Ureter (tissue), 1 donor: Measurements from ENCODE around the gene LDB2. TPM values are rescaled to one million over a fixed set of nuclear protein-coding genes. Genes with fewer than 3 reads are reported as not detected.

Source experiments
- DNase-seq: peaks from one replicate; pipeline ENCODE4 v3.0.0-alpha.2; 2020; ENCODE audit warnings: low spot score
- total RNA-seq: library from RNA; stranded (reverse); gene quantifications from one replicate; pipeline ENCODE4 v1.2.4, GENCODE V29; 2023
- donor health status: DM: yes; HTN: yes; CAD: no.

Gene LDB2
- total RNA-seq, 1 donor from 2014 or later: 63.3 TPM

GRCh38 chr4:16884673-16885460 lies 13.6 kb downstream of the LDB2 start:
- DNase-seq: no peak

GRCh38 chr4:16883806-16884205 lies 14.6 kb downstream of the LDB2 start:
- DNase-seq: no peak

- DNase-seq: no peak
These were observed 17.1 kb downstream of the LDB2 start for GRCh38 chr4:16881151-16881884.

- DNase-seq: no peak
These were observed 23.0 kb downstream of the LDB2 start for GRCh38 chr4:16875487-16875886.

GRCh38 chr4:16869594-16870245 lies 28.7 kb downstream of the LDB2 start:
- DNase-seq: no peak

- no peak for DNase-seq
These were observed 29.8 kb downstream of the LDB2 start for GRCh38 chr4:16868674-16869073.

GRCh38 chr4:16867827-16868226 lies 30.6 kb downstream of the LDB2 start:
- DNase-seq: no peak

GRCh38 chr4:16866974-16867373 lies 31.5 kb downstream of the LDB2 start:
- no peak for DNase-seq

- no peak for DNase-seq
These were observed 32.6 kb downstream of the LDB2 start for GRCh38 chr4:16865897-16866283.

GRCh38 chr4:16865209-16865896 lies 33.1 kb downstream of the LDB2 start:
- DNase-seq: no peak

- no peak for DNase-seq
These were observed 34.2 kb downstream of the LDB2 start for GRCh38 chr4:16864199-16864598.

- DNase-seq: no peak
These were observed 35.7 kb downstream of the LDB2 start for GRCh38 chr4:16862697-16863096.

- no peak for DNase-seq
These were observed 37.9 kb downstream of the LDB2 start for GRCh38 chr4:16860516-16860915.

- no peak for DNase-seq
These were observed 39.4 kb downstream of the LDB2 start for GRCh38 chr4:16859031-16859430.

- no peak for DNase-seq
These were observed 40.1 kb downstream of the LDB2 start for GRCh38 chr4:16858275-16858752.

GRCh38 chr4:16857425-16857824 lies 41.0 kb downstream of the LDB2 start:
- no peak for DNase-seq

- no peak for DNase-seq
These were observed 44.8 kb downstream of the LDB2 start for GRCh38 chr4:16853640-16854039.

GRCh38 chr4:16852644-16853043 lies 45.8 kb downstream of the LDB2 start:
- no peak for DNase-seq

GRCh38 chr4:16852228-16852627 lies 46.2 kb downstream of the LDB2 start:
- DNase-seq: no peak

GRCh38 chr4:16846540-16847117 lies 51.8 kb downstream of the LDB2 start:
- no peak for DNase-seq

- no peak for DNase-seq
These were observed 53.4 kb downstream of the LDB2 start for GRCh38 chr4:16844816-16845586.
